Neural cell (in vitro differentiated cells): ENCODE results near the gene SCRN2. TPM values are rescaled to one million over a fixed set of nuclear protein-coding genes. Genes with fewer than 3 reads are reported as not detected.

Source experiments
- H2AFZ ChIP-seq: fragments of 200-600, 300-800 bp; sonication (generic), shearing (Covaris generic); 2 replicates; pipeline ENCODE4 v1.6.0; 2014; ENCODE audit warnings: low read depth, mild to moderate bottlenecking, antibody characterized with exemption, low read length, moderate library complexity
- H3F3A ChIP-seq: fragments of 200-600 bp; shearing (Covaris generic); 2 replicates; pipeline ENCODE4 v1.6.1; 2016; ENCODE audit warnings: mild to moderate bottlenecking, moderate library complexity, mixed read lengths, antibody characterized with exemption, low read length; ENCODE audit not compliant: insufficient read depth, poor library complexity, severe bottlenecking
- H3K27ac ChIP-seq: fragments of 200-600, 300-800 bp; sonication (generic), shearing (Covaris generic); 2 replicates; pipeline ENCODE4 v1.5.1; 2014; ENCODE audit warnings: mild to moderate bottlenecking, low read length, moderate library complexity
- H3K27me3 ChIP-seq: fragments of 300-800, 200-600 bp; sonication (generic), shearing (Covaris generic); 2 replicates; pipeline ENCODE4 v1.6.0; 2014; ENCODE audit warnings: mild to moderate bottlenecking, low read depth, low read length, moderate library complexity; ENCODE audit not compliant: insufficient read depth
- H3K36me3 ChIP-seq: fragments of 300-800, 200-600 bp; sonication (generic), shearing (Covaris generic); 2 replicates; pipeline ENCODE4 v1.5.1; 2014; ENCODE audit warnings: mild to moderate bottlenecking, antibody characterized with exemption, low read length, moderate library complexity; ENCODE audit not compliant: insufficient read depth
- H3K4me2 ChIP-seq: fragments of 300-800, 200-600 bp; sonication (generic), shearing (Covaris generic); 2 replicates; pipeline ENCODE4 v1.6.0; 2014; ENCODE audit warnings: mild to moderate bottlenecking, low read length
- H3K4me3 ChIP-seq: fragments of 300-800, 200-600 bp; sonication (generic), shearing (Covaris generic); 2 replicates; pipeline ENCODE4 v1.5.1; 2014; ENCODE audit warnings: mild to moderate bottlenecking, low read length, moderate library complexity
- H3K79me2 ChIP-seq: fragments of 200-600 bp; shearing (Covaris generic); replicated peaks from 2 replicates; pipeline ENCODE4 v1.6.0; 2014; ENCODE audit warnings: mild to moderate bottlenecking, low read length, moderate library complexity; ENCODE audit not compliant: insufficient read depth
- H3K9ac ChIP-seq: fragments of 300-800, 200-600 bp; sonication (generic), shearing (Covaris generic); 2 replicates; pipeline ENCODE4 v1.6.1; 2016; ENCODE audit warnings: mild to moderate bottlenecking, low read length, mixed read lengths
- H3K9me2 ChIP-seq: fragments of 200-600 bp; shearing (Covaris generic); 2 replicates; pipeline ENCODE4 v1.6.1; 2016; ENCODE audit warnings: mild to moderate bottlenecking, low read length, mixed read lengths; ENCODE audit not compliant: insufficient read depth
- H3K9me3 ChIP-seq: fragments of 200-600, 300-800 bp; sonication (generic), shearing (Covaris generic); 2 replicates; pipeline ENCODE4 v1.6.1; 2016; ENCODE audit warnings: mild to moderate bottlenecking, mixed run types, low read length, moderate library complexity, mixed read lengths
- H4K20me1 ChIP-seq: fragments of 200-600 bp; shearing (Covaris generic); 2 replicates; pipeline ENCODE4 v1.6.1; 2016; ENCODE audit warnings: mild to moderate bottlenecking, mixed run types; ENCODE audit not compliant: insufficient read depth
- EP300 ChIP-seq: fragments of 450-650 bp; conservative IDR thresholded peaks from 2 replicates; pipeline ENCODE4 v1.6.1; 2014; ENCODE audit warnings: antibody characterized with exemption, mild to moderate bottlenecking, moderate library complexity; ENCODE audit not compliant: poor library complexity, severe bottlenecking
- EZH2 ChIP-seq: fragments of 200-600, 300-800 bp; shearing (Covaris generic), sonication (generic); IDR thresholded peaks from 2 replicates; pipeline ENCODE4 v1.6.1; 2014; ENCODE audit warnings: antibody characterized with exemption, low read length, borderline replicate concordance, mild to moderate bottlenecking; ENCODE audit not compliant: insufficient read depth, poor library complexity, severe bottlenecking
- MXI1 ChIP-seq: fragments of 450-650 bp; conservative IDR thresholded peaks from 2 replicates; pipeline ENCODE4 v1.6.1; 2014; ENCODE audit warnings: antibody characterized with exemption, mild to moderate bottlenecking; ENCODE audit not compliant: poor library complexity, severe bottlenecking
- POLR2AphosphoS5 ChIP-seq: IDR thresholded peaks from 2 replicates; pipeline ENCODE4 v1.6.1; 2012
- RAD21 ChIP-seq: fragments of 450-650 bp; conservative IDR thresholded peaks from 2 replicates; pipeline ENCODE4 v1.6.1; 2014; ENCODE audit warnings: antibody characterized with exemption, mild to moderate bottlenecking, moderate library complexity
- SMC3 ChIP-seq: fragments of 450-650 bp; conservative IDR thresholded peaks from 2 replicates; pipeline ENCODE4 v1.6.1; 2014; ENCODE audit warnings: antibody characterized with exemption, mild to moderate bottlenecking, moderate library complexity; ENCODE audit not compliant: poor library complexity
- TAF1 ChIP-seq: IDR thresholded peaks from 2 replicates; pipeline ENCODE4 v1.6.1; 2012; ENCODE audit warnings: low read depth
- polyA plus RNA-seq: library from polyadenylated mRNA; depleted of rRNA; stranded (reverse); fragments of >200 nt; gene quantifications from 2 replicates; pipeline ENCODE4 v1.2.3, GENCODE V29; 2014
- TF ChIP-seq, protein P1 (sequence below): fragments of 450-650 bp; IDR thresholded peaks from 2 replicates; pipeline ENCODE4 v1.5.1; 2014; ENCODE audit warnings: antibody characterized with exemption, mild to moderate bottlenecking, moderate library complexity; ENCODE audit not compliant: poor library complexity, severe bottlenecking
- TF ChIP-seq, protein P2 (sequence below): IDR thresholded peaks from 2 replicates; pipeline ENCODE4 v1.6.1; 2012; ENCODE audit warnings: borderline replicate concordance

Gene SCRN2
- polyA plus RNA-seq, 1 donor from 2014 or later, result 94.0 TPM

DNA sequence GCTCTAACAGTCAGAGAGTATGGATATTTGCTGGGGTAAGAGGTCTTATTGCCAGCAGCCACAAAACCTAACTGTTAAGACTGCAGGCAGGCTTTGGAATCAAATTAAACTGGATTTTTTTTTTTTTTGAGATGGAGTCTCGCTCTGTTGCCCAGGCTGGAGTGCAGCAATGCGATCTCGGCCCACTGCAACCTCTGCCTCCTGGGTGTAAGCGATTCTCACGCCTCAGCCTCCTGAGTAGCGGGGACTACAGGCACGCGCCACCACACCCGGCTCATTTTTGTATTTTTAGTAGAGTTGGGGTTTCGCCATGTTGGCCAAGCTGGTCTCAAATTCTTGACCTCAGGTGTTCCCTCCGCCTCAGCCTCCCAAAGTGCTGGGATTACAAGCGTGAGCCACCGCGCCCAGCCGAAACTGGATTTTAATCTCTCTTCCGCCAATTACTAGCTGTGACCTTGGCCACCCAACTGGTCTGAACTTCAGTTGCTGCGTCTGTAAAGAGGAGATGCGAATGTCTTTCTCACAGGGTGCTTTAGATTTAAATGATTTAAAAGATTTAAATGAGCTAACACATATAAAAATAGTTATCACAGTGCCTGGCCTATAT is 10.6 kb downstream of the SCRN2 start:
- H3K4me3 ChIP-seq, result peak overlapping the region; percentile 71
- H3K4me2 ChIP-seq, result peak overlapping the region; percentile 77
- no peaks in the 10 kb centered on the region for H3K27me3 ChIP-seq
- peaks cover 2% of the 10 kb centered on the region for H3F3A ChIP-seq
- H3K27ac ChIP-seq, result peak overlapping the region; percentile 77
- H3K79me2 ChIP-seq, result peaks cover 6% of the 10 kb centered on the region
- no peaks in the 10 kb centered on the region for H3K9me3 ChIP-seq
- peak overlapping the region; percentile 80 for H3K9ac ChIP-seq
- H3K9me2 ChIP-seq, result no peaks in the 10 kb centered on the region
- H3K36me3 ChIP-seq, result no peaks in the 10 kb centered on the region
- TF ChIP-seq SMC3 (no peak), EZH2 (no peak), POLR2AphosphoS5 (no peak), EP300 (no peak), MXI1 (no peak), RAD21 (no peak), TAF1 (no peak)
- TF ChIP-seq, protein P1, sequence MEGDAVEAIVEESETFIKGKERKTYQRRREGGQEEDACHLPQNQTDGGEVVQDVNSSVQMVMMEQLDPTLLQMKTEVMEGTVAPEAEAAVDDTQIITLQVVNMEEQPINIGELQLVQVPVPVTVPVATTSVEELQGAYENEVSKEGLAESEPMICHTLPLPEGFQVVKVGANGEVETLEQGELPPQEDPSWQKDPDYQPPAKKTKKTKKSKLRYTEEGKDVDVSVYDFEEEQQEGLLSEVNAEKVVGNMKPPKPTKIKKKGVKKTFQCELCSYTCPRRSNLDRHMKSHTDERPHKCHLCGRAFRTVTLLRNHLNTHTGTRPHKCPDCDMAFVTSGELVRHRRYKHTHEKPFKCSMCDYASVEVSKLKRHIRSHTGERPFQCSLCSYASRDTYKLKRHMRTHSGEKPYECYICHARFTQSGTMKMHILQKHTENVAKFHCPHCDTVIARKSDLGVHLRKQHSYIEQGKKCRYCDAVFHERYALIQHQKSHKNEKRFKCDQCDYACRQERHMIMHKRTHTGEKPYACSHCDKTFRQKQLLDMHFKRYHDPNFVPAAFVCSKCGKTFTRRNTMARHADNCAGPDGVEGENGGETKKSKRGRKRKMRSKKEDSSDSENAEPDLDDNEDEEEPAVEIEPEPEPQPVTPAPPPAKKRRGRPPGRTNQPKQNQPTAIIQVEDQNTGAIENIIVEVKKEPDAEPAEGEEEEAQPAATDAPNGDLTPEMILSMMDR, result no peak
- TF ChIP-seq, protein P2, sequence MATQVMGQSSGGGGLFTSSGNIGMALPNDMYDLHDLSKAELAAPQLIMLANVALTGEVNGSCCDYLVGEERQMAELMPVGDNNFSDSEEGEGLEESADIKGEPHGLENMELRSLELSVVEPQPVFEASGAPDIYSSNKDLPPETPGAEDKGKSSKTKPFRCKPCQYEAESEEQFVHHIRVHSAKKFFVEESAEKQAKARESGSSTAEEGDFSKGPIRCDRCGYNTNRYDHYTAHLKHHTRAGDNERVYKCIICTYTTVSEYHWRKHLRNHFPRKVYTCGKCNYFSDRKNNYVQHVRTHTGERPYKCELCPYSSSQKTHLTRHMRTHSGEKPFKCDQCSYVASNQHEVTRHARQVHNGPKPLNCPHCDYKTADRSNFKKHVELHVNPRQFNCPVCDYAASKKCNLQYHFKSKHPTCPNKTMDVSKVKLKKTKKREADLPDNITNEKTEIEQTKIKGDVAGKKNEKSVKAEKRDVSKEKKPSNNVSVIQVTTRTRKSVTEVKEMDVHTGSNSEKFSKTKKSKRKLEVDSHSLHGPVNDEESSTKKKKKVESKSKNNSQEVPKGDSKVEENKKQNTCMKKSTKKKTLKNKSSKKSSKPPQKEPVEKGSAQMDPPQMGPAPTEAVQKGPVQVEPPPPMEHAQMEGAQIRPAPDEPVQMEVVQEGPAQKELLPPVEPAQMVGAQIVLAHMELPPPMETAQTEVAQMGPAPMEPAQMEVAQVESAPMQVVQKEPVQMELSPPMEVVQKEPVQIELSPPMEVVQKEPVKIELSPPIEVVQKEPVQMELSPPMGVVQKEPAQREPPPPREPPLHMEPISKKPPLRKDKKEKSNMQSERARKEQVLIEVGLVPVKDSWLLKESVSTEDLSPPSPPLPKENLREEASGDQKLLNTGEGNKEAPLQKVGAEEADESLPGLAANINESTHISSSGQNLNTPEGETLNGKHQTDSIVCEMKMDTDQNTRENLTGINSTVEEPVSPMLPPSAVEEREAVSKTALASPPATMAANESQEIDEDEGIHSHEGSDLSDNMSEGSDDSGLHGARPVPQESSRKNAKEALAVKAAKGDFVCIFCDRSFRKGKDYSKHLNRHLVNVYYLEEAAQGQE, result no peak
- no peak overlapping the region for H2AFZ ChIP-seq
- H4K20me1 ChIP-seq, result no peaks in the 10 kb centered on the region

DNA sequence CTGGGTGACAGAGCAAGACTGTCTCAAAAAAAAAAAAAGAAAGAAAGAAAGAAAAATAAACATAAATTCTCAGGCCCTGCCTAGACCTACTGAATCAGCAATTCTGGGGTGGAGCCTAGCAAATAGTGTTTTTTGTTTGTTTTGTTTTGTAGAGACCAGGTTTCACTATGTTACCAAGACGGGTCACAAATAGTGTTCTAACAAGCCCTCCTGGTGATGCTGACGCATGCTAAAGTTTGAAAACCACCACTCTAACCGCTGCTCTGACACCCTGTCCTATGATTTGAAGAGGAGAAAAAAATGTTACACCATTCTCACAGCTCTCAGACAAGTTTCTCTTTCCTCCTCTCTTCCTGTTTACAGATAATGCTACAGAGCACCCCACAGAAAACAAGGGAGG is 11.2 kb downstream of the SCRN2 start:
- no peak overlapping the region for H3K4me2 ChIP-seq
- TF ChIP-seq POLR2AphosphoS5 (no peak), TAF1 (no peak)
- H3K9ac ChIP-seq, result no peak overlapping the region
- no peak overlapping the region for H2AFZ ChIP-seq
- peaks cover 6% of the 10 kb centered on the region for H3K79me2 ChIP-seq
- H3K9me3 ChIP-seq, result no peaks in the 10 kb centered on the region
- H3K27ac ChIP-seq, result no peak overlapping the region
- no peaks in the 10 kb centered on the region for H3K9me2 ChIP-seq
- no peaks in the 10 kb centered on the region for H4K20me1 ChIP-seq
- H3K27me3 ChIP-seq, result no peaks in the 10 kb centered on the region
- no peaks in the 10 kb centered on the region for H3K36me3 ChIP-seq
- peaks cover 2% of the 10 kb centered on the region for H3F3A ChIP-seq
- H3K4me3 ChIP-seq, result peak overlapping the region; percentile 71

DNA sequence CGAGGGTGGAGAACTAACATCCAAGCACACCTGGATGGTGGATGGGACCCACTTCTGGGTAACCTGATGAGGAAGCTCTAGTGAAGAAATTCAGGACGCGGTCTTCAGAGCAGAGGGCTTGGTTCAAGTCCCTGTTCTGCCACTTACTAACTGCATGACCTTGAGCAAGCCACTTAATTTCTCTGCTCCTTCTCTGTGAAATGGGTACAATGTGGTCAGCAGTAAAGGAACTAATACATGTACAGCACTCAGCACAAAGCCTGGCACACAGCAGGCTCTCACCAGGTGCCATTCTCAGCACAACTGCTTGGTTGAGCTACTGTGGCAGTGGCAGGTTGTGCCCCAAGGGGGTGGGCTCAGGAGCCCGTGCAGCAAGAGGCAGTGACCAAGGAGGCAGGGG is 17.6 kb downstream of the SCRN2 start:
- no peak overlapping the region for H3K9ac ChIP-seq
- no peak overlapping the region for H3K4me2 ChIP-seq
- TF ChIP-seq EP300, result no peak
- TF ChIP-seq POLR2AphosphoS5, result no peak
- TF ChIP-seq, protein P2, result no peak
- no peak for TF ChIP-seq RAD21
- TF ChIP-seq TAF1, result no peak
- no peak for TF ChIP-seq EZH2
- no peak for TF ChIP-seq MXI1
- TF ChIP-seq, protein P1, result no peak
- TF ChIP-seq SMC3, result no peak
- H3K9me2 ChIP-seq, result no peaks in the 10 kb centered on the region
- no peak overlapping the region for H3K27ac ChIP-seq
- no peaks in the 10 kb centered on the region for H3K9me3 ChIP-seq
- H3K36me3 ChIP-seq, result no peaks in the 10 kb centered on the region
- H3K79me2 ChIP-seq, result no peaks in the 10 kb centered on the region
- H4K20me1 ChIP-seq, result no peaks in the 10 kb centered on the region
- no peaks in the 10 kb centered on the region for H3K27me3 ChIP-seq
- no peak overlapping the region for H3K4me3 ChIP-seq
- H2AFZ ChIP-seq, result no peak overlapping the region
- no peaks in the 10 kb centered on the region for H3F3A ChIP-seq
